Endometrium (tissue), 2 donors: ENCODE data around the gene GALNT10.

Experiments
- FAIRE-seq: peaks from 2 replicates; lab custom pipeline; 2012; peaks lifted over from hg19 to GRCh38; lab: Jason Lieb, UNC
- donor health status: control.
- donor health status: control.

GALNT10 gene

DNA sequence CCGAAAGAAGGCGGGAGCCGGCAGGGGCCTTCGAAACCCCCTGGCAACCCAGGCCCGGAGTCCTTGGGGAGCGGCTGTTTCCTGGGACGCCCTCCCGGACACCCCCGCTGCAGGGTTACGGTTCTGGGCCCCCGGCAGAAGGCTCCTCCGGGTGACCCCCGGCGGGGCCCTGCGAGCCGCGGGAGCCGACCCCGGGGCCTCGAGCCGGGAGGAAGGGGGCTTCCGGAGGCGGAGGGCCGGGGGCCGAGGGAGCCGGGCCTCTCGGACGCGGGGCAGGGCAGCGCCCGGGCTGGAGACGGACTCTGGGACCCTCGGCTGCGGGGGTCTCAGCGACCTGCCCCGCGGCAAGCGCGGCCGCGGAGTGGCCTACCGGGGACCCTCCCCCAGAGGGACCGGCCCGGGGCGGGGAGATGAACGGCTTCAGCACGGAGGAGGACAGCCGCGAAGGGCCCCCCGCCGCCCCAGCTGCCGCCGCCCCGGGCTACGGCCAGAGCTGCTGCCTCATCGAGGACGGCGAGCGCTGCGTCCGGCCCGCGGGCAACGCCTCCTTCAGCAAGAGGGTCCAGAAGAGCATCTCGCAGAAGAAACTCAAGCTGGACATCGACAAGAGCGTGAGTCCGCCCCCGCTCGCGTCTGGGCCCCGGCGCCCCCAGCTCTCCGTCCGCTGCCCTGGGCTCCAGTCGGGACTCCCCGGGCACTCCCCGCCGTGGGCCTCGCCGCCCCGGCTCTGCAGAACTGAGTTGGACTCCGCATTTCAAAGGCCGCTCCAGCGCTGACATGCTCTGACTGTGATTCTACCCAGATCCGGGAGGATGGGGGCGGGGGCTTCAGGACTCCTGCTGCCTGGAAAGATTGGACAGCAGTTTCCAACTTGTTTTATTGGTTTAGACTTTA, 255.9 kb downstream of the GALNT10 start:
- FAIRE-seq, result no peak

DNA sequence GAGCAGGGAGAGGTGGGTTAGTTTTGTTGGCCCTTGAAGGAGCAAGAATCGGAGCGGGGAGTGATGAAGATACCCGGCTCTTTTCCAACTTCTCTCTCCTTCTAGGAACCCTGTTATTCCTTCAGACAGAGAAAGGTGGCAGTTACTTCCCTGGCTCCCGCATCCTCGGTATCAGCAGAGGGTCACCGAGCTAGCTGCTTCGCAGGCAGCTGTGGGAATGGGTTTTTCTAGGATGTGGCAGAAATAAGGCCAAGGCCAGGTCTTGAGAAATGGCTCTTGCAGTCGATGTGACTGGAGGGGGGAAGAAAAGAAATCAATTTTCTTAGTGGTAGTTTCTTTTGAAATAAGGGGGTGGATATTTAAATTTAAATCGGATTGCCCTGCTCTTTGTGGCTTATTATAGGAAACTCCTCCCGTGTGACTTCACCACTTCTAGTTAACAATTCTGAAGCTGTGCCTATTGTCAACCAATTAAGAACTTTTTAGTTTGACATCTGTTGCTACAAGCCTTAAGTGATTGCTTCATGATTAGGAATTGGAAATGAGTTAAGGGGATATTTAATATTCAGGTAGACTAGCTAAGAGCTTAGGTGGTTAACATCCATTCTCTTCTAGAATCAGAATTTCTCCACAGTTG, 256.7 kb downstream of the GALNT10 start:
- FAIRE-seq, result no peak

DNA sequence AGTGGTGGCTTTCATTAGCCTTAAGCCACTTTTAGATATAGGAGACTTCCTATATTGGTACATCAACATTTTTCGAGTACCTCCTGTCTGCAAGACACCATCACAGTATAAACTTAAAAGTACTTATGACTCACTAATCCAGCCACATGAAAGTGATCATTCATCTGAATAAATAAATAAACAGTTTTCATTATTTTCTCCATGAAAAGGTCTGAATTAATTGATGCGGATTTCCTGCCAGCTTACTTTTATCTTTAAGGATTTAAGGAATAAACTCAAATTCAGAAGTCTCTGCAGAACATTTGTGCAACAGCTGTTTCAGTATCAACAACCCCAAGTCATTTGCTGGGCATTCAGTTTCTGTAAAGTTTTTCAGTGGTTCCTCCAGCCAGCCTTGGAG, 259.3 kb downstream of the GALNT10 start:
- no peak for FAIRE-seq

DNA sequence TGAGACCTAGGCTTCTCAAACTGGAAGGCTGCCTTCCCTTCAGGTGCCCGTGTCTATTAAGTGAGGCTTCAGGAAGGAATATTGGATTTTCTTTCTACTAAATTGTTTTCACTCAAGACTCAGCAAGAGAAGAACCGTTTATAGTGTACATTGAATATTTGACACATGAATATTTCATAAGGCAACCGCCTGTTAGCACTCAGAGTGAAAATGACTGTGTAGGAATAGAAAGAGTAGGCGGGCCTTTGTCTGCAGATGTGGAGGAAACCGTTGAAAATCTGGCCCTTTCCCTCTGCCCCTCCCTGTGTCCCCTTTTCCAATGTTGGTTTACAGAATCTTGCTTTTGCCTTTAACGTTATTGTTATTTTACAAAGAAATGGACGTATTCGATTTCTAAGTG, 261.4 kb downstream of the GALNT10 start:
- no peak for FAIRE-seq

DNA sequence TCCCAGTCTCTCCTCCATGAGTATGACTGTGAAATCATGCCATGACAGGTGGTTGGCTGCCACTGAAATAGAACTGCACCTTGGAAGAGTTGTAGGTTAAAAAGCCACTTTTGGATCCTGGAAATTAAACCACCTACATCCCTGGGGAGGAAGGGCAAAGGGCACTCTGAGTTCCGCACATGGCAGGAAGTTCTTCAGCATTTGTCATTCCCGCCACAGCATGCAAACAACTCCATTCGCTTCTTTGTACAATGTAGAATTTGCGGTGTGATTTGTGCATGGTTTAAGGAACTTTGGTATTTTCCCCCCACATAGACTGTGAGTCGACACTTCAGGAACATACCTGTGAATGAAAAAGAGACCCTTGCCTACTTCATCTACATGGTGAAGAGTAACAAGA, 265.1 kb downstream of the GALNT10 start:
- no peak for FAIRE-seq

DNA sequence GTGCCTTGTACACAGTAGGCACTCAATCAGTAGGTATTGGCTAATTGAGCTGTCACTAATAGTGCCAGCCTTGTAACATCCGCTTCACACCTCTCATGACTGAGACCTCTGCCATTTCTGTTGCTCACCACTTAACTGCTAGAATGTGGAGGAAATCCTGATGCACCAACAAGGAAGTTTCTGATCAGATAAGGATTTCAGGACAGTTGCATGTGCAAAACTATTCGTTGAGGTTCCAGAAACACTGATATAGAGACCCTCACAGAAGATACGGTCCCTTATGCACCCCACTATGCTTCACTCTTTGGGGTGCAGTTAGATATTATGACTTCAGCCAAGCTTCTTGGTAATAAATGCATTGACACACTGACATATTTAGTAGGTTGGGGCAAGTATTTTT, 266.0 kb downstream of the GALNT10 start:
- FAIRE-seq, result no peak

DNA sequence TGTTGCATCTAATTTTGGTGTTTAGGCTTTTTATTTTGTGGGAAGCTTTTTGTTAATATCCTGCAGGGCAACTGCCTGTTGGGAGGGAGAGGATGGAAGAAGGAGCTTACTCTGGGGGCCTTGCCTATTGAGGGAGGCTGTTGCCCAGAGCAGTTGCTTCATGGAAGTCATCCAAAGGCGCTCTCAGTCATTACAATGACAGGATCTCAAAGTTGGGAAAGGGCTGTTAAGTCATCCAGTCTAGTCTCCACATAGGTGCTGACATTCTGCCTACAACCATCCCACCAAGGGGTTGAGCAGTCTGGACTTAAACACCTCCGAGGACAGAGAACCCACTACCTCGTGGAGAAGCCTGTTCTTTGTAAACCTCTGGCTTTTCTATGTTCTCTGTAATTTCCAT, 268.5 kb downstream of the GALNT10 start:
- no peak for FAIRE-seq

DNA sequence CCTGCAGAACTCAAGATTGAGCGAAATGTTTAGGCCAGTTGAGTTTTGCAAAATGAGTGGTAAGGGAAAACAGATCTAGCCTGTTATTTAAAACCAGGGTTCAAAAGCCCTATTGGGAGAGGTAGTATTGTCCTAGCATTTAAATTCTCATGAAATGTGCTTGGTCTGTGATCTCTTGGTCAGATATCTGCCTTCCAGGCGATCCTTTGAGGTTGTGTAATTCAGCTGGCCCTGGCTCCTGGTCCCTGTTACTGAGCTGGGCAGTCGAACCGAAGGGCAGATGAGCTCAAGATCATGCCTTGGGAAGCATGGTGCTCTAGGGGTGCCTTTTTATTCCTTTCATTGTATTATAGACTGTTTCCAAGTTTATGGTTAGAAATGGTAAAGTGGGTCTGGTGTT, 269.6 kb downstream of the GALNT10 start:
- FAIRE-seq, result no peak

DNA sequence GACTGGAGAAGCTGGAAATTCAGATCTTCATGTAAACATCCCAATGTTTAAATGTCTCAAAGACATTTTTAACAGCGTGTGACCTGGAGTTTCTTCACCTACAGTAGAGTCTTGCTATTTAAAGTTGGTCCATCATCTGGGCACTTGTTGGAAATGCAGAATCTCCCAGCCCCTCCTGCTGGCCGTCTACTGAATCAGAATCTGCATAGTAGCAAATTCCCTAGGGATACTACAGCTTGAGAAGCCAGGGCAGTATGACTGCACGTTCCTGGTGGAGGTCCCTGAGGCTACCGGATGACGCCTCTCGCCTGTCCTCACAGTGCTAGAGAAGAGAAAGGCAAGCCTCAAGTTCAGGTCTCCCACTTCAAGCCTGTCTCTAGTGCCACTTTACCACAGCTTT, 271.0 kb downstream of the GALNT10 start:
- no peak for FAIRE-seq

DNA sequence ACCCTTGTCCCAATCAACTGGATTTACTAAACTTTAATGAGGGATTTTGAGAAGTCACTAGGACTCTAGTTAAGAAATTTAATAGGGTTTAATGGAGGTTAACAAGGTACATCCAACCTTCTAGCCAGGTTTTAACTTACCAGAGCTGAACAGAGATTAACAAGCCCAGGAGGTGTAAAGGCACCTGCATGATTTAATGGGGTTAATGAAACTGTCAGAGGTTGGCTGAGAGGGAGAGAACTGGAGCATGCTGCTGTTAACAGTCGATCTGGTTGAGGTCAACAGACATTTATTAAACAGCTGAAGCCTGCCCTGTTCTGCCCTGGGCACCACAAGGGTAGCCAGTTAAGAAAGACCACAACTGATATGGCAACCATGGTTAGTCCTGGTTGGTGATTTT, 273.9 kb downstream of the GALNT10 start:
- no peak for FAIRE-seq

DNA sequence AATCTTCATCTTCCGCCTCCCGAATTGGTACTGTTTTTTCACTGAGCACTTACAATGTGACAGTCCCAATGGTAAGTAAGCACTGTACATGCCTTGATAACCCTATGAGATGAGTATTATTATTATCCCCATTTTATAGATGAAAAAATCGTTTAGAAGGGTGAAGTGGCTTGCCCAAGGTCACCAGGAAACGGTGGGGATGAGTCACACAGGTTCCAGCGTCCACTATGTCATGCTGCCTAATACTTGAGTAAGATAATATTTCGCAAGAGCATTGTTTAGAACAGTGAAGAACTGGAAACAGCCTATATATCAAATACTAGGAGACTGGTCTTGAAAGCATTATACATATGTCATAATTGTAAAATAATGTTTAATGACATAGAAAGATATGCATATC, 274.6 kb downstream of the GALNT10 start:
- FAIRE-seq, result no peak

DNA sequence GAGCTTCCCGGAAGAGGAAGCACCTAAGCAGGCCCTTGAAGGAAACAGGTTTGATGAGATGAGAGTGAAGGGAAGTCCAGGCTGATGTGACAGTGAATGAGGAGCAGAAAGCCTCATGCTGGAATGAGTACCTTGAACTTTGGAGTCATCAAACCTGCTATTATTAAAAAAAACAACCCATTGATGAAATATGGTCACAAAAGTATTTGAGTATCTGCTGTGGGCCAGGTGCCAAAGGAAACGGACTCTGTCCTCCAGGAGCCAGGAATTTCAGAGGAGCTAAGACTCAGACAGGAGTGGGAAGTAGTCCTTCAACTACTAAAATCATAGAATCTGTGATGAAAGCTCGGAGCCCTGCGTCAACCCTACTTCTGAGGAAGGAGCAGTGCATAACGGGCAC, 275.6 kb downstream of the GALNT10 start:
- FAIRE-seq, result no peak

DNA sequence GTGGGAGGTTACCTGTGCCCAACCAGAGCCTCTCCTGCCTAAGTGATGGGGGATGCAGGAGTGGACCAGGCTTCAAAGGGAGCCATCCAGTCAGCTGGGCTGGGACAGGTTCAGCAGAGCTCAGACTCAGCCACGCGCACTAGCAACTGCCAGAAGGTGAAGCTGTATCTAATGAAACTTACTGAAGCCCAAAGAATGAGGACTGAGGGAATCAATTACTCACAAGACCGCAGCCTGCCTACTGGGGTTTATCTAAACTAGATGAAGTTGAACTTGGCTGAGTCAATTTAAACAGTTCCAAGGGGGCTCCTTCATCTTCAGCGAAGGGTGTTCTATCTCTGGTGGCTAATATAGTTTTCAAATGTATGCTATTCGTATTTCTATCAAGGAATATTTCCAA, 276.1 kb downstream of the GALNT10 start:
- no peak for FAIRE-seq

DNA sequence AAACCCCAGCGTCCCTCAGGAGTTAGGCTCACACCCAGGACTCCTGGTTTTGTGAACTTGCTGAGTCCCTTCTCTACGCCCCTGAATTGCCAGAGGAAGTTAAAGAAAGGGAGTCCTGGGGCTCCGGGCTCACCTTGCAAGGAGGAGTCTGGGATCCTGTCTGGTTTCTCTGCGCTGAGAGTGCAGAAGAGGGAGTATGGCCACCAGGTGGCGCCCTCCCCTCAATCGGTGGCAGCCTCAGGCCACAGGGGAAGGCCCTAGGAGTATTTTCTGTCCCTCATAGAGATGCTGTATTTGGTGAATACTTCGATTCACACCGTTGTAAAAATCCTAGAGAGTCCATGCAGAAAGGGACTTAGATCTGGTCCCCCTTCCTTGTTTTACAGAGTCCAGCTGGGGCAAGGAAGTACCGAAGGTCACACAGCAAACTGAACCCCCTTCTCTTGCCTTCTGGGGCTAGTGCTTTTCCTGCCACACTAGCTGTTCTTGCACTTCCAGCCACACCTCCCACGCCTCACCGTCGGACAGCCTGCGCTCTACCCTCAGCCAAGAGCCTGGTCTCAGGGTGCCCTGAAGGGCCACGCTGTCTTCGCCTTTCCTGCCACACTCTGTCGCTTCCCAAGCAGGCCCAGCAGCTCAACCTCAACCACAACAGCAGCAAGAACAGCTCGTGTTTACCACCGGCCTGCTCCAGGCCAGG, 277.3 kb downstream of the GALNT10 start:
- FAIRE-seq, result no peak

DNA sequence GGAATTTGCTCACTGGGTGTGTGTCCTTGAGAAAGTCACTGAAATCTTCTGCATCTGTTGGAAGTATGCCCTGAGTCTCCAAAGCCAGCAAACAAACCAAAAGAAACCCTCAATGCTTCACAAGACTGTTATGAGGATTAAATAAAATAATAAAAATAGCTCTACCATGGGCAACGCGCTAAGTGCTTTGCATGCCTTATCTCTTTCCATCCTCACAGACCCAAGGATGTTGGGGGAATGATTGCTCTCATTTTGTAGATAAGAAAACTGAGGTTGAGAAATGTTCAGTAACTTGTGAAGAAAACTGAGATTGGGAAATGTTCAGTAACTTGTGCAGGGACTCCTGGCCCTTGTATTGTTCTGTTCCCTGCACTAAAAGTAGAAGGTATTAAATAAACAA, 279.6 kb downstream of the GALNT10 start:
- FAIRE-seq, result no peak
